Neuronal stem cell (in vitro differentiated cells): ENCODE data around the gene RAD51AP2.

ENCODE experiments used
- DNase-seq: peaks from one replicate; pipeline ENCODE4 v3.0.0-alpha.2; 2013; ENCODE audit warnings: low spot score
- H2AFZ ChIP-seq: one replicate; pipeline ENCODE4 v1.6.1; 2013; ENCODE audit warnings: mild to moderate bottlenecking, low read length, inconsistent platforms
- H2AK5ac ChIP-seq: 2 replicates; pipeline ENCODE4 v1.6.1; 2013; ENCODE audit warnings: low read depth, mild to moderate bottlenecking, inconsistent platforms, low read length, moderate library complexity, mixed read lengths
- H2BK120ac ChIP-seq: 2 replicates; pipeline ENCODE4 v1.6.1; 2013; ENCODE audit warnings: low read depth, mild to moderate bottlenecking, inconsistent platforms, low read length, moderate library complexity, mixed read lengths
- H2BK12ac ChIP-seq: one replicate; pipeline ENCODE4 v1.6.1; 2013; ENCODE audit warnings: low read length, inconsistent platforms
- H2BK15ac ChIP-seq: 2 replicates; pipeline ENCODE4 v1.6.1; 2013; ENCODE audit warnings: mild to moderate bottlenecking, low read length, inconsistent platforms, mixed read lengths
- H2BK5ac ChIP-seq: one replicate; pipeline ENCODE4 v1.6.1; 2013; ENCODE audit warnings: inconsistent platforms, mild to moderate bottlenecking, low read length, moderate library complexity
- H3K14ac ChIP-seq: one replicate; pipeline ENCODE4 v1.6.1; 2013; ENCODE audit warnings: low read length, inconsistent platforms
- H3K18ac ChIP-seq: 2 replicates; pipeline ENCODE4 v1.6.1; 2013; ENCODE audit warnings: low read length, inconsistent platforms
- H3K23ac ChIP-seq: 2 replicates; pipeline ENCODE4 v1.6.1; 2013; ENCODE audit warnings: low read depth, mild to moderate bottlenecking, mixed read lengths, low read length, inconsistent platforms; ENCODE audit not compliant: poor library complexity
- H3K27ac ChIP-seq: replicated peaks from 3 replicates; pipeline ENCODE4 v1.5.1; 2013; ENCODE audit warnings: low read length, inconsistent platforms
- H3K27me3 ChIP-seq, 3 experiments: 2 replicates each; pipeline ENCODE4 v1.6.1; 2013; ENCODE audit warnings: low read length in 3 of 3, mild to moderate bottlenecking in 2 of 3, inconsistent platforms in 1 of 3, low read depth in 1 of 3, mixed read lengths in 1 of 3, moderate library complexity in 1 of 3; ENCODE audit not compliant: control insufficient read depth in 3 of 3, insufficient read depth in 3 of 3
- H3K36me3 ChIP-seq, 2 donors: replicated peaks in 1 of 2; 2 replicates each; pipeline ENCODE4 v1.6.1; 2013; ENCODE audit warnings: low read length in 2 of 2; ENCODE audit not compliant: control insufficient read depth in 2 of 2, insufficient read depth in 2 of 2
- H3K4ac ChIP-seq: 2 replicates; pipeline ENCODE4 v1.6.1; 2013; ENCODE audit warnings: inconsistent platforms, mild to moderate bottlenecking, low read length, moderate library complexity
- H3K4me1 ChIP-seq, 2 donors: 1 replicate in 1 of 2; 2 replicates in 1 of 2; pipeline ENCODE4 v1.6.1; 2013; ENCODE audit warnings: low read length in 2 of 2, low read depth in 1 of 2; ENCODE audit not compliant: control insufficient read depth in 2 of 2, insufficient read depth in 1 of 2
- H3K4me2 ChIP-seq: one replicate; pipeline ENCODE4 v1.6.1; 2013; ENCODE audit warnings: mild to moderate bottlenecking, low read length, inconsistent platforms; ENCODE audit not compliant: insufficient read depth, poor library complexity, severe bottlenecking
- H3K4me3 ChIP-seq, 2 donors: 2 replicates each; pipeline ENCODE4 v1.5.1; 2013; ENCODE audit warnings: low read length in 2 of 2, mild to moderate bottlenecking in 2 of 2, inconsistent platforms in 1 of 2, moderate library complexity in 1 of 2
- H3K79me1 ChIP-seq: one replicate; pipeline ENCODE4 v1.6.1; 2013; ENCODE audit warnings: low read depth, mild to moderate bottlenecking, inconsistent platforms, low read length, moderate library complexity
- H3K9ac ChIP-seq: one replicate; pipeline ENCODE4 v1.6.1; 2013; ENCODE audit warnings: mild to moderate bottlenecking, low read depth, low read length, inconsistent platforms; ENCODE audit not compliant: poor library complexity
- H3K9me3 ChIP-seq, 2 donors: replicated peaks in 1 of 2; 2 replicates each; pipeline versions ENCODE3 to v1.6.1; 2013; ENCODE audit warnings: low read length in 2 of 2, mild to moderate bottlenecking in 2 of 2, inconsistent platforms in 1 of 2, low read depth in 1 of 2, mixed read lengths in 1 of 2, moderate library complexity in 1 of 2; ENCODE audit not compliant: control insufficient read depth in 2 of 2, insufficient read depth in 1 of 2
- H4K8ac ChIP-seq: one replicate; pipeline ENCODE4 v1.6.1; 2013; ENCODE audit warnings: low read depth, mild to moderate bottlenecking, inconsistent platforms, low read length, moderate library complexity
- H4K91ac ChIP-seq: one replicate; pipeline ENCODE4 v1.6.1; 2013; ENCODE audit warnings: low read length, low read depth, mild to moderate bottlenecking, inconsistent platforms; ENCODE audit not compliant: poor library complexity
- WGBS, 2 donors: extraction: QIAGEN DNeasy Blood & Tissue Kit; methylation state at CpG; one replicate each; pipeline ENCODE4 v1.1.7; 2013; ENCODE audit warnings: missing lambda C conversion rate in 2 of 2, mixed read lengths in 1 of 2; ENCODE audit not compliant: insufficient read length in 2 of 2, insufficient replicate concordance in 1 of 2; ENCODE audit errors: extremely low coverage in 2 of 2; 5-methylcytosine and 5-hydroxymethylcytosine counted together

RAD51AP2 gene

DNA sequence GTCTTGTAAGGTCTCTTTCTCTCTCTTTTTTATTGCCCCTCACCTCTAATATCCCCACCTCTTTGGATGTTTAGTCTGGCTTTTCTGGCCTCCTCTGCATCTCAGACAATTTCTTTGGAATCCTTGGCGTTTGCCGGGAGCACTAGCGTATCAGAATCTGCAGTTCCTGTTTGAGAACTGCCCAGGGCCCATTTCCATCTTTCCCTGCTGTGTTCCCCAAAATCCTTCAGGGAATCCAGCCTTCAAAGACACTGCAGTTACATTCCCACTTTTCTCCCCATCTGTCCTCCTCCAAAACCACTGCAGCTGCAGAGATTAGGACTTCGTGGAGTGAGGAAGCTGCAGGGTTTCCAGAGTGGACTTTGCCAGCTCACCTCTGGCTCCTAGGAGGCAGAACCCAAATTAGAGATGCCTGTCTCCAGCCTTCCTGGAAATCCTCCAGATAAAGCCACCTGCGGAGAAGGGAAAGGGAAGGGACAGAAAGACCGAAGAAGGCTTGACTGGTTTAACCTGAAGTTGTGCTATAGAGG lies 25.0 kb upstream of the RAD51AP2 start:
- H3K27me3 ChIP-seq = peaks cover 0 to 58% (median 6%) of the 10 kb centered on the region in 3 experiments
- no peak overlapping the region for H4K8ac ChIP-seq
- no peak overlapping the region for H2BK120ac ChIP-seq
- H2AFZ ChIP-seq = no peak overlapping the region
- H2BK15ac ChIP-seq = no peak overlapping the region
- H3K18ac ChIP-seq = no peak overlapping the region
- WGBS, 2 donors = no CpG with 5 or more reads among the region's 6 CpGs
- H4K91ac ChIP-seq = no peak overlapping the region
- DNase-seq = no peak
- no peak overlapping the region for H2BK5ac ChIP-seq
- H3K14ac ChIP-seq = no peak overlapping the region
- H3K79me1 ChIP-seq = no peaks in the 10 kb centered on the region
- no peak overlapping the region for H2AK5ac ChIP-seq
- H3K4me1 ChIP-seq = peaks cover 9 to 10% of the 10 kb centered on the region in 2 donors
- H3K4me2 ChIP-seq = no peak overlapping the region
- H3K23ac ChIP-seq = no peak overlapping the region
- H3K9ac ChIP-seq = no peak overlapping the region
- H2BK12ac ChIP-seq = no peak overlapping the region
- H3K4me3 ChIP-seq = no peak overlapping the region
- no peak overlapping the region for H3K4ac ChIP-seq
- no peaks in the 10 kb centered on the region for H3K9me3 ChIP-seq
- H3K27ac ChIP-seq = no peak overlapping the region
- H3K36me3 ChIP-seq = no peaks in the 10 kb centered on the region

DNA sequence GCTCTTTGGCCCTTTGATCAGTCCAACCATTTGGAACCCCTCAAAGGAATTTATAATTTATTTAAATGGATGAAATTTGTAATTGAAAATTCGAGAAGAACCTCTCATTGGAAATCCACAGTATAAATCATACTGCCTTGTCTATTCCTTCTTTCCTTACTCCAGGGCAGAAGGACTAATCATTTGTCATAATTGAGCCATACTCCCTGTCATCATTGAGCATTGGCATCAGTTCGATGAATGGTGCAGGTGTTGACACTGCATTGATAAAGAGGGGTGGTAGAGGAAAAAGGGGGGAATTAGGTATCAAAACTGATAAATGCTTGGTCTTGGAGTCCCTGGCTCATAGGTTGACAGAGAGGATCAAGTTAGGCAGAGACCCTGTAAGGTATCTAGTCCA lies 24.2 kb upstream of the RAD51AP2 start:
- Histone ChIP-seq H3K23ac (no peak overlapping the region), H3K27me3 (peaks cover 0 to 66% (median 6%) of the 10 kb centered on the region in 3 experiments), H3K9ac (no peak overlapping the region), H2AFZ (no peak overlapping the region), H3K14ac (no peak overlapping the region), H4K91ac (no peak overlapping the region), H2BK15ac (no peak overlapping the region), H3K4me2 (no peak overlapping the region), H2BK120ac (no peak overlapping the region), H2BK5ac (no peak overlapping the region), H3K18ac (no peak overlapping the region), H3K27ac (no peak overlapping the region), H3K9me3 (no peaks in the 10 kb centered on the region), H2AK5ac (no peak overlapping the region), H3K4ac (no peak overlapping the region), H3K79me1 (no peaks in the 10 kb centered on the region), H4K8ac (no peak overlapping the region), H2BK12ac (no peak overlapping the region), H3K4me3 (no peak overlapping the region), H3K36me3 (no peaks in the 10 kb centered on the region), H3K4me1 (peaks cover 9 to 10% of the 10 kb centered on the region in 2 donors)
- DNase-seq = no peak
- WGBS, 2 donors = no CpG with 5 or more reads among the region's 2 CpGs

DNA sequence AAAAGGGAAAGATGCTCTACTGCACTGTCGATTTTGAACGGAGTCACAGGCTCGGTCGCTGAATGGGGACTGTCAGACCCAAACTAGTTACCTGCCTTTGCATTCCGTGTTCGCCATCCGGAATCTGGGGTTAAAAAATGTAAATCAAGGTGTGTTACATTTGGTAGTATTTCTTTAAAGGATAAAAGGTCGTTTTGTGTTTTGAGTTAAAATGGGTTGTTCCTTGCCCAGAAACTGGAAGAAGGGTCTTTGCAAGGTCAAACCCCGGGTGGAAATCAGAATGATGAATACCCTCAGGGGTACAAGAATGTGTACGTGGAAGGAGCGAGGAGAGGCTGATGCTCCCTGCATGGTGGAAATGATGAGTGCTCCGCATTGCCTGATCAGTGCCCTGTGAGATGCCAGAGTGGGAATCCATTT lies 23.3 kb upstream of the RAD51AP2 start:
- H3K27ac ChIP-seq = no peak overlapping the region
- no CpG with 5 or more reads among the region's 12 CpGs for WGBS, 2 donors
- peaks cover 0 to 74% (median 6%) of the 10 kb centered on the region in 3 experiments for H3K27me3 ChIP-seq

DNA sequence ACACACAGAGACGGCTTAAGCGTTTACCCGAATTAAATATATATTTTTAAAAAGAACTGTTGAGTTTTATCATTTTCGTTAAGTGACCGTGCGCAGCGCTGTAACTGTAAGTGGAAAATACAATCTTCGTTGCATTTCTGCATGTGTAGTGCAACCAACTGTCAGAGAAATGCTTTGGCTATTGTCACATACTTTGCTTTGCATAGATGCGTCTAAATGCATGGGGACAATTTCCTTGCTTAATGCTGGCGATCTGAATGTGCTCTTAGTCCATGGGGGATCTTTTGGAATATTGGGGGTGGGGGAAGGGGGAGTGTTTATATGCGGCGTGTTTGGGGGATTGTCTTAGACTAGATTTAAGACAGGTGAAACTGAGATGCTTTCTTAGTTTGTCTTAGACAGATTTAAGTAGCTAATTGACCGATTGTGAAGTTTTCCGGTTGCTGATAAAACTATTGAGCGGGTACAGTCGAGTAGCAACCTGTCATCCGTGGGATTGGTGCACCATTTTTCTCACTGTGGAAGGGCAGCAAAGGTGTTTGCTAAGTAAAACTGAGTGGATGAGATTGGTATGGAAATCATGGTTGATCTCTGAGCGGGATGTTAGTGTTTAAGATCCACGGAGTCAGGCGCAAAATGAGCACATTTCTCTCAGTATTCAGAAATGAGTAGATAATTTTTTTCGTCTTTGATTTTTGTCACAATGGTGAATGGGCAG lies 22.7 kb upstream of the RAD51AP2 start:
- H4K91ac ChIP-seq = no peak overlapping the region
- peak overlapping the region; percentile 83 for H3K4me2 ChIP-seq
- H2AFZ ChIP-seq = peak overlapping the region; percentile 88
- no peak overlapping the region for H3K27ac ChIP-seq
- no peak overlapping the region for H2BK12ac ChIP-seq
- H4K8ac ChIP-seq = no peak overlapping the region
- WGBS, 2 donors = no CpG with 5 or more reads among the region's 21 CpGs
- H3K9ac ChIP-seq = peak overlapping the region; percentile 45
- no peak overlapping the region for H2AK5ac ChIP-seq
- peaks cover 0 to 77% (median 6%) of the 10 kb centered on the region in 3 experiments for H3K27me3 ChIP-seq
- no peak overlapping the region for H3K4ac ChIP-seq
- H2BK15ac ChIP-seq = no peak overlapping the region
- H3K36me3 ChIP-seq = no peaks in the 10 kb centered on the region
- no peak overlapping the region for H3K23ac ChIP-seq
- DNase-seq = no peak
- no peak overlapping the region for H3K18ac ChIP-seq
- no peaks in the 10 kb centered on the region for H3K9me3 ChIP-seq
- H2BK5ac ChIP-seq = no peak overlapping the region
- H3K79me1 ChIP-seq = no peaks in the 10 kb centered on the region
- peaks cover 9 to 10% of the 10 kb centered on the region in 2 donors for H3K4me1 ChIP-seq
- peak overlapping the region; percentile 52 to 71 for H3K4me3 ChIP-seq
- no peak overlapping the region for H2BK120ac ChIP-seq
- H3K14ac ChIP-seq = no peak overlapping the region

More for the DNA sequence above, 23.3 kb upstream of the RAD51AP2 start:
- Histone ChIP-seq H3K4ac (no peak overlapping the region), H3K14ac (no peak overlapping the region), H4K8ac (no peak overlapping the region), H3K4me3 (peak overlapping the region; percentile 52 to 71), H3K9ac (peak overlapping the region; percentile 22), H3K9me3 (no peaks in the 10 kb centered on the region), H2BK5ac (no peak overlapping the region), H3K4me2 (peak overlapping the region; percentile 83), H2AK5ac (no peak overlapping the region), H4K91ac (no peak overlapping the region), H3K18ac (no peak overlapping the region), H3K36me3 (no peaks in the 10 kb centered on the region), H3K23ac (no peak overlapping the region), H2BK120ac (no peak overlapping the region), H2BK12ac (no peak overlapping the region), H2BK15ac (no peak overlapping the region), H3K4me1 (peaks cover 9 to 10% of the 10 kb centered on the region in 2 donors), H2AFZ (peak overlapping the region; percentile 88), H3K79me1 (no peaks in the 10 kb centered on the region)
- no peak for DNase-seq
